Measurements from ENCODE around the gene MSH6.

MSH6 gene, protein sequence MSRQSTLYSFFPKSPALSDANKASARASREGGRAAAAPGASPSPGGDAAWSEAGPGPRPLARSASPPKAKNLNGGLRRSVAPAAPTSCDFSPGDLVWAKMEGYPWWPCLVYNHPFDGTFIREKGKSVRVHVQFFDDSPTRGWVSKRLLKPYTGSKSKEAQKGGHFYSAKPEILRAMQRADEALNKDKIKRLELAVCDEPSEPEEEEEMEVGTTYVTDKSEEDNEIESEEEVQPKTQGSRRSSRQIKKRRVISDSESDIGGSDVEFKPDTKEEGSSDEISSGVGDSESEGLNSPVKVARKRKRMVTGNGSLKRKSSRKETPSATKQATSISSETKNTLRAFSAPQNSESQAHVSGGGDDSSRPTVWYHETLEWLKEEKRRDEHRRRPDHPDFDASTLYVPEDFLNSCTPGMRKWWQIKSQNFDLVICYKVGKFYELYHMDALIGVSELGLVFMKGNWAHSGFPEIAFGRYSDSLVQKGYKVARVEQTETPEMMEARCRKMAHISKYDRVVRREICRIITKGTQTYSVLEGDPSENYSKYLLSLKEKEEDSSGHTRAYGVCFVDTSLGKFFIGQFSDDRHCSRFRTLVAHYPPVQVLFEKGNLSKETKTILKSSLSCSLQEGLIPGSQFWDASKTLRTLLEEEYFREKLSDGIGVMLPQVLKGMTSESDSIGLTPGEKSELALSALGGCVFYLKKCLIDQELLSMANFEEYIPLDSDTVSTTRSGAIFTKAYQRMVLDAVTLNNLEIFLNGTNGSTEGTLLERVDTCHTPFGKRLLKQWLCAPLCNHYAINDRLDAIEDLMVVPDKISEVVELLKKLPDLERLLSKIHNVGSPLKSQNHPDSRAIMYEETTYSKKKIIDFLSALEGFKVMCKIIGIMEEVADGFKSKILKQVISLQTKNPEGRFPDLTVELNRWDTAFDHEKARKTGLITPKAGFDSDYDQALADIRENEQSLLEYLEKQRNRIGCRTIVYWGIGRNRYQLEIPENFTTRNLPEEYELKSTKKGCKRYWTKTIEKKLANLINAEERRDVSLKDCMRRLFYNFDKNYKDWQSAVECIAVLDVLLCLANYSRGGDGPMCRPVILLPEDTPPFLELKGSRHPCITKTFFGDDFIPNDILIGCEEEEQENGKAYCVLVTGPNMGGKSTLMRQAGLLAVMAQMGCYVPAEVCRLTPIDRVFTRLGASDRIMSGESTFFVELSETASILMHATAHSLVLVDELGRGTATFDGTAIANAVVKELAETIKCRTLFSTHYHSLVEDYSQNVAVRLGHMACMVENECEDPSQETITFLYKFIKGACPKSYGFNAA (N-terminal part only)

DNA sequence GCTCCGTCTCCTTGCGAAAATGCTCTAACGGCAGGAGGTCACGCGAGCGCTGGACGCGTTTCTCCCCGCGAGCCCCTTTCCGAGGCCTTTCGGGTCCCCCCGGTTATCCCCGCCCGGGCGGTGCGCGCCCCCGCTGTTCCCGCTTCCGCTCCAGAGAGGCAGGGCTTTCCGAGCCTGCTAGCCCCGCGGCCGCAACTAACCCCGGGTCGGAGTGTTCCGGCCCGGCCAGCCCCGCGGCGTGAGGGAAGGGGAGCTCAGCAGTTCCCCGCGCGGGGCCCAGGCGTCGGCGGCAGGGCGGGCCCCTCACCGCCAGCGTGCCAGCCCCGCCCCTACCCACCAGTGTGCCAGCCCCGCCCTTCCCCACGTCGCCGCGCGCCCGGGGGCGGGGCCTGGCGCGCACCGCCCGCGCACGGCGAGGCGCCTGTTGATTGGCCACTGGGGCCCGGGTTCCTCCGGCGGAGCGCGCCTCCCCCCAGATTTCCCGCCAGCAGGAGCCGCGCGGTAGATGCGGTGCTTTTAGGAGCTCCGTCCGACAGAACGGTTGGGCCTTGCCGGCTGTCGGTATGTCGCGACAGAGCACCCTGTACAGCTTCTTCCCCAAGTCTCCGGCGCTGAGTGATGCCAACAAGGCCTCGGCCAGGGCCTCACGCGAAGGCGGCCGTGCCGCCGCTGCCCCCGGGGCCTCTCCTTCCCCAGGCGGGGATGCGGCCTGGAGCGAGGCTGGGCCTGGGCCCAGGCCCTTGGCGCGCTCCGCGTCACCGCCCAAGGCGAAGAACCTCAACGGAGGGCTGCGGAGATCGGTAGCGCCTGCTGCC, at the start of gene MSH6:
TSS of gene MSH6 (plus strand) at position 475 of the 815 bp plus-strand sequence. CDS start at position 564, 89 bp downstream.
- H3K27ac Mint-ChIP-seq: peak within 1 kb of the TSS; percentile 94
- no peaks in the 10 kb centered on the region for H3K9me3 Mint-ChIP-seq
- H3K4me3 Mint-ChIP-seq: peak within 1 kb of the TSS; percentile 89
- H3K4me1 Mint-ChIP-seq (ENCODE audit: low read depth): peaks cover 32% of the 10 kb centered on the region
- H3K36me3 Mint-ChIP-seq (ENCODE audit: low read depth): peaks cover 41% of the 10 kb centered on the region
- DNase-seq: peak; percentile 92
- H3K27me3 Mint-ChIP-seq: no peaks in the 10 kb centered on the region

DNA sequence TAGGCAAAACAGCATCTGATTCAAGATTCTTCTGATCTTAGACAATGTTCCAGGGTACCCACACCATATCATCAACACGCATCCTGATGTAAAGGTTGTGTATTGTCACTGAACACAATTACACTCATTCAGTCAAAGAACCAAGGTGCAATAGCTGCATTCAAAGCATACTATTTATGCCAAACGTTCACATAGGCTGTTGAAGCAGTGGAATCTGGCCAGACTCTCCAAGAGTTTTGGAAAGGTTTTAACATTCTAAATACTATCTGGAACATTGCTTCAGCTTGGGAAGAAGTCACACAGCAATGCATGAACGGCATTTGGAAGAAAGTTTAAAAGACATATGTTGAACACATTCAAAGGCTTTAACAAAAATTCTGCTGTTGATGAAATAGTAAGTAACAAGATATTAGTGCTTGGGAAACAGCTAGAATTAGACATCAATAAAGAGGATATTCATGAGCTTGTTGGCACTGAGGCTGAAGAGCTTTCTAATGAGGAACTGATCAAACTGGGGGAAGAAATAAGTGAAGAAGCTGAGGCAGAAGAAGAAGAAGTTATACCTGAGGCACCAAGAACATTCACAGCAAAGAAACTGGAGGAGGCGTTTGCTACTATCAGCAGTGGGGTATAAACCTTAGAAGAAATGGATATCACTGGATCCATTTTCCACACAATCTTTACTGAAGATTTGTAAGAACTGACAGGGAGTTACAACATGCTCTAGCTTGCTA, 47.6 kb upstream of the MSH6 start:
- Mint-ChIP-seq H3K4me3 (no peak overlapping the region), H3K36me3 (ENCODE audit: low read depth) (no peaks in the 10 kb centered on the region), H3K27ac (no peak overlapping the region), H3K4me1 (ENCODE audit: low read depth) (no peaks in the 10 kb centered on the region), H3K27me3 (no peaks in the 10 kb centered on the region), H3K9me3 (no peaks in the 10 kb centered on the region)
- no peak for DNase-seq

- H3K27me3 Mint-ChIP-seq: no peaks in the 10 kb centered on the region
- no peaks in the 10 kb centered on the region for H3K4me1 Mint-ChIP-seq (ENCODE audit: low read depth)
- H3K27ac Mint-ChIP-seq: no peak overlapping the region
- DNase-seq: no peak
- no peak overlapping the region for H3K4me3 Mint-ChIP-seq
- no peaks in the 10 kb centered on the region for H3K9me3 Mint-ChIP-seq
- H3K36me3 Mint-ChIP-seq (ENCODE audit: low read depth): no peaks in the 10 kb centered on the region
Measured at GRCh38 chr2:47735912-47736311, 47.0 kb upstream of the MSH6 start.

DNA sequence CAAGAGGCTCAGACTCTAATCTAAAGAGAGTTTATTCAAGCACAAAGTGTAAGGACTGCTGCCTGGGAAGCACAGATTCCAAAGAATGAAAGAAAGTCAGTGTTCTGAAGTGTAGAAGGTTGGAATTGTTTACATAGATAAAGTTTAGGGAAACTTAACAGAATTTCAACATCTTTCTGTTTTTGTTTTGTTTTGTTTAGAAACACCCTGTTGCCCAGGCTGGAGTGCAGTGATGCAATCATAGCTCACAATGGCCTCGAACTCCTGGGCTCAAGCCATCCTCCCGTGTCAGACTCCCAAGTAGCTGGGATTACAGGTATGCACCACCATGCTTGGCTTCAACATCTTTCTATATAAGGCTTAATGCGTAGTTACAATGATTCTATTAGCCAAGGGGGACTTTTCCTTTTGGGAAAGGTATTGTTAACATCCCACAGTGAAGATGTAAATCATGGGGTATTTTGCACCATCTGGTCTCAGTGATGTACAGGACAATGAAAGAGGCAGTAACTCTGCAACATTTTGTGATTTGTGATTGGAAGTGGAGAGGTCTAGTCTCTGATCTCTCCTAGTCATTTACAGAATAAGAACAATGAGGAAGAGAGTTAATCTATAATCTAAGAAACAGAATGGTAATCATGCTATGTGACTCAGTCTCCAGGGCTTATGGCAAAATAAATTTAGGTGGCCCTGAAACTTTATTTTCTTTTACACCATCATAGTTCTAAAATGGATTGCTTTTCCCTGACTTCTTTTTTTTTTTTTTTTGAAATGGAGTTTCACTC, 45.6 kb upstream of the MSH6 start:
- Mint-ChIP-seq H3K27me3 (peaks cover 6% of the 10 kb centered on the region), H3K4me3 (no peak overlapping the region), H3K36me3 (ENCODE audit: low read depth) (no peaks in the 10 kb centered on the region), H3K4me1 (ENCODE audit: low read depth) (no peaks in the 10 kb centered on the region), H3K27ac (no peak overlapping the region), H3K9me3 (no peaks in the 10 kb centered on the region)
- no peak for DNase-seq

GRCh38 chr2:47738331-47738730, 44.6 kb upstream of the MSH6 start:
- Mint-ChIP-seq H3K4me3 (no peak overlapping the region), H3K27ac (no peak overlapping the region), H3K36me3 (ENCODE audit: low read depth) (no peaks in the 10 kb centered on the region), H3K27me3 (peaks cover 15% of the 10 kb centered on the region), H3K9me3 (no peaks in the 10 kb centered on the region), H3K4me1 (ENCODE audit: low read depth) (no peaks in the 10 kb centered on the region)
- no peak for DNase-seq

- H3K9me3 Mint-ChIP-seq: no peaks in the 10 kb centered on the region
- H3K27me3 Mint-ChIP-seq: peaks cover 30% of the 10 kb centered on the region
- H3K27ac Mint-ChIP-seq: no peak overlapping the region
- DNase-seq: no peak
- H3K36me3 Mint-ChIP-seq (ENCODE audit: low read depth): no peaks in the 10 kb centered on the region
- no peaks in the 10 kb centered on the region for H3K4me1 Mint-ChIP-seq (ENCODE audit: low read depth)
- no peak overlapping the region for H3K4me3 Mint-ChIP-seq
Measured at GRCh38 chr2:47741101-47741500, 41.8 kb upstream of the MSH6 start.

- DNase-seq: no peak
- no peak overlapping the region for H3K4me3 Mint-ChIP-seq
- peaks cover 30% of the 10 kb centered on the region for H3K27me3 Mint-ChIP-seq
- H3K4me1 Mint-ChIP-seq (ENCODE audit: low read depth): no peaks in the 10 kb centered on the region
- H3K27ac Mint-ChIP-seq: no peak overlapping the region
- H3K36me3 Mint-ChIP-seq (ENCODE audit: low read depth): no peaks in the 10 kb centered on the region
- peaks cover under 1% of the 10 kb centered on the region for H3K9me3 Mint-ChIP-seq
Measured at GRCh38 chr2:47741637-47742036, 41.3 kb upstream of the MSH6 start.

GRCh38 chr2:47744074-47744473, 38.9 kb upstream of the MSH6 start:
- H3K27ac Mint-ChIP-seq: no peak overlapping the region
- H3K9me3 Mint-ChIP-seq: peaks cover 6% of the 10 kb centered on the region

GRCh38 chr2:47747878-47748277, 35.1 kb upstream of the MSH6 start:
- Mint-ChIP-seq H3K4me1 (ENCODE audit: low read depth) (peaks cover 8% of the 10 kb centered on the region), H3K36me3 (ENCODE audit: low read depth) (no peaks in the 10 kb centered on the region), H3K9me3 (peaks cover 6% of the 10 kb centered on the region), H3K27me3 (peaks cover 24% of the 10 kb centered on the region), H3K27ac (no peak overlapping the region), H3K4me3 (no peak overlapping the region)
- no peak for DNase-seq

More at GRCh38 chr2:47744074-47744473, 38.9 kb upstream of the MSH6 start:
- Mint-ChIP-seq H3K4me1 (ENCODE audit: low read depth) (no peaks in the 10 kb centered on the region), H3K36me3 (ENCODE audit: low read depth) (no peaks in the 10 kb centered on the region), H3K27me3 (peaks cover 35% of the 10 kb centered on the region), H3K4me3 (no peak overlapping the region)
- DNase-seq: no peak

- no peak overlapping the region for H3K4me3 Mint-ChIP-seq
- H3K36me3 Mint-ChIP-seq (ENCODE audit: low read depth): no peaks in the 10 kb centered on the region
- no peak for DNase-seq
- H3K4me1 Mint-ChIP-seq (ENCODE audit: low read depth): peaks cover 8% of the 10 kb centered on the region
- H3K27me3 Mint-ChIP-seq: peaks cover 5% of the 10 kb centered on the region
- H3K27ac Mint-ChIP-seq: peak overlapping the region; percentile 24
- peaks cover 2% of the 10 kb centered on the region for H3K9me3 Mint-ChIP-seq
Measured at GRCh38 chr2:47751856-47752414, 31.0 kb upstream of the MSH6 start.

DNA sequence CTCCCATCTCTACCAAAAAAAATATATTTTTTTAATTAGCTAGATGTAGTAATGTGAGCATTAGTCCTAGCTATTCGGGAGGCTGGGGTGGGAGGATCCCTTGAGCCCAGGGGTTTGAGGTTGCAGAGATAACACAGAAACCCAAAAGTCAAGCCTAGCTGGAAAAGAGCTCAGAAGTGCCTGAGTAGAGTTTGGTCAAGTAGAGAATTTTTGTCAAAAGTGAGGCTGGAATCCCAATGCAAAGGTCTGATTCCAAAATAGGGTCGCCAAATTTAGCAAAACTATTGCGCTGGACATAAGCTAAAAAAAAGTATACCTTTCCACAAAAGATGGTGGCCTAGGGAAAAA, 15.5 kb upstream of the MSH6 start:
- no peak overlapping the region for H3K4me3 Mint-ChIP-seq
- no peak overlapping the region for H3K27ac Mint-ChIP-seq

DNA sequence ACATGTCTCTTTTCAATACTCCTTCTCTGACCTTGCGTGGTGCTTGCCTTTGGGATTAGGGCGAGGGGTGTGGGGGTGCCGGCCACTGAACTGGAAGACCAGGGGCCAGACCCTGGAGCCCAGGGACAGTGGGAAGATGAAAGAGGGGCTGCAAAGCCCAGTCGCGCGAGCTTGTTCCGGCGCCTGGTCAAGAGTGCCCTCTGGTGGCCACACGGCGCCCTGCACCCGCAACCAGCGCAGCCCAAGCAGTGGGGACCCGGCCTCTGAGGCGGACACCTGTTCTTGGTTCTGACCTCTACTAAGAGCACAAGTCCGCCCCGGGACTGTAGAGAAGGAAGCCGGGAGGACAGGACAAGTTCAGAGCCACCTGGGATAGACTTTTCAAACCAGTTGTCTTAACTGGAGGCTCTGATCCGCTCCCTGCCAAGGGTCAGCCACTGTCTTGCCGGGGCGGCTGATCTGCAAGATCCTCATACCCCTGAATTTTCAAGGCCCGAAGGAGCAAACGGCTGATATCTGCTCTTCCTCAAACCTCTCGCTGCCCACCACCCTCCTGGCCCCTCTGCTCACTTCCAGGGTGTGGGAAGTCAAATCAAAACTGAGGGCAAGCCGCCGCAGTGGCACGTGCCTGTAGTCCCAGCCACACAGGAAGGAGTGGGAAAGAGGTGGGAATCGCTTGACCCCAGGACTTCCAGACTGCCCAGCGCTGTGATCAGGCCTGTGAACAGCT, 14.9 kb upstream of the MSH6 start:
- H3K27ac Mint-ChIP-seq: no peak overlapping the region
- H3K4me1 Mint-ChIP-seq (ENCODE audit: low read depth): peaks cover 4% of the 10 kb centered on the region
- H3K36me3 Mint-ChIP-seq (ENCODE audit: low read depth): no peaks in the 10 kb centered on the region
- H3K27me3 Mint-ChIP-seq: no peaks in the 10 kb centered on the region
- no peaks in the 10 kb centered on the region for H3K9me3 Mint-ChIP-seq
- H3K4me3 Mint-ChIP-seq: no peak overlapping the region
- peak; percentile 87 for DNase-seq

More for the DNA sequence above, 15.5 kb upstream of the MSH6 start:
- Mint-ChIP-seq H3K36me3 (ENCODE audit: low read depth) (no peaks in the 10 kb centered on the region), H3K9me3 (no peaks in the 10 kb centered on the region), H3K27me3 (no peaks in the 10 kb centered on the region), H3K4me1 (ENCODE audit: low read depth) (peaks cover 4% of the 10 kb centered on the region)
- no peak for DNase-seq
